NCI-H2107 treated with DMSO at 0.1 percent for 48 hours (cell line): Measurements from ENCODE around the gene ABHD6.
"Not testable (repeated sequence)": the region's sequence is repeated elsewhere in the genome, so short reads cannot be mapped to it uniquely, and the experiment has no call there.

ENCODE experiments used
- DNase-seq: peaks from one replicate; lab custom pipeline; 2025; ENCODE audit not compliant: unreplicated experiment; lab: John Stamatoyannopoulos, UW

The ABHD6 gene

GRCh38 chr3:58237238-58237940 lies at the start of gene ABHD6:
Gene ABHD6, plus strand, starts transcription at chr3:58237792. Its CDS starts 18,795 bp downstream, at chr3:58256587.
- peak; percentile 16 for DNase-seq

- no peak for DNase-seq
Measured at GRCh38 chr3:58188173-58188564, 49.4 kb upstream of the ABHD6 start.

- DNase-seq = no peak
Measured at GRCh38 chr3:58188921-58189451, 48.6 kb upstream of the ABHD6 start.

- no peak for DNase-seq
Measured at GRCh38 chr3:58189691-58190090, 47.9 kb upstream of the ABHD6 start.

- no peak for DNase-seq
Measured at GRCh38 chr3:58190291-58190690, 47.3 kb upstream of the ABHD6 start.

- no peak for DNase-seq
Measured at GRCh38 chr3:58190882-58191281, 46.7 kb upstream of the ABHD6 start.

GRCh38 chr3:58191361-58191991 lies 46.1 kb upstream of the ABHD6 start:
- DNase-seq = no peak

GRCh38 chr3:58192069-58192468 lies 45.5 kb upstream of the ABHD6 start:
- DNase-seq = no peak

- DNase-seq = no peak
Measured at GRCh38 chr3:58193682-58194407, 43.7 kb upstream of the ABHD6 start.

GRCh38 chr3:58197588-58197987 lies 40.0 kb upstream of the ABHD6 start:
- DNase-seq = no peak

GRCh38 chr3:58198362-58198761 lies 39.2 kb upstream of the ABHD6 start:
- DNase-seq = no peak

- DNase-seq = no peak
Measured at GRCh38 chr3:58198804-58199203, 38.8 kb upstream of the ABHD6 start.

- DNase-seq = no peak
Measured at GRCh38 chr3:58200121-58200709, 37.4 kb upstream of the ABHD6 start.

- DNase-seq = no peak
Measured at GRCh38 chr3:58200846-58201355, 36.7 kb upstream of the ABHD6 start.

GRCh38 chr3:58201451-58201850 lies 36.1 kb upstream of the ABHD6 start:
- DNase-seq = not testable (repeated sequence)

- no peak for DNase-seq
Measured at GRCh38 chr3:58202917-58203360, 34.7 kb upstream of the ABHD6 start.

- DNase-seq = no peak
Measured at GRCh38 chr3:58203541-58203940, 34.1 kb upstream of the ABHD6 start.

GRCh38 chr3:58204720-58205119 lies 32.9 kb upstream of the ABHD6 start:
- DNase-seq = no peak

- DNase-seq = no peak
Measured at GRCh38 chr3:58205981-58206380, 31.6 kb upstream of the ABHD6 start.

- DNase-seq = no peak
Measured at GRCh38 chr3:58206406-58207011, 31.1 kb upstream of the ABHD6 start.

GRCh38 chr3:58207954-58208353 lies 29.6 kb upstream of the ABHD6 start:
- no peak for DNase-seq
